Keratinocyte (primary cell): Measurements from ENCODE around the gene CDON. TPM values are rescaled to one million over a fixed set of nuclear protein-coding genes. Genes with fewer than 3 reads are reported as not detected.

Experiments used
- DNase-seq: peaks from one replicate; pipeline ENCODE4 v3.0.0-alpha.2; 2011; ENCODE audit warnings: low read depth, missing footprints, low spot score
- FAIRE-seq: peaks from 2 replicates; lab custom pipeline; 2011; peaks lifted over from hg19 to GRCh38; lab: Jason Lieb, UNC
- H2AFZ ChIP-seq: 2 replicates; pipeline ENCODE4 v1.6.0; 2012; ENCODE audit warnings: low read length, control low read depth, inconsistent platforms; ENCODE audit not compliant: control insufficient read depth
- H3K27ac ChIP-seq: 2 replicates; pipeline ENCODE4 v1.5.1; 2011; ENCODE audit warnings: low read length; ENCODE audit not compliant: control insufficient read depth, insufficient read depth
- H3K27me3 ChIP-seq: 3 replicates; pipeline ENCODE4 v1.6.0; 2011; ENCODE audit warnings: low read length; ENCODE audit not compliant: control insufficient read depth, insufficient read depth; ENCODE audit errors: extremely low read depth
- H3K36me3 ChIP-seq, 2 experiments: 2 replicates in 1 of 2; 3 replicates in 1 of 2; pipeline ENCODE4 v1.5.1; 2011; ENCODE audit warnings: low read length in 2 of 2, mild to moderate bottlenecking in 1 of 2; ENCODE audit not compliant: control insufficient read depth in 2 of 2, insufficient read depth in 2 of 2; ENCODE audit errors: extremely low read depth in 1 of 2
- H3K4me1 ChIP-seq: 3 replicates; pipeline ENCODE4 v1.5.1; 2011; ENCODE audit warnings: low read length; ENCODE audit not compliant: control insufficient read depth, insufficient read depth; ENCODE audit errors: extremely low read depth
- H3K4me2 ChIP-seq: 3 replicates; pipeline ENCODE4 v1.6.0; 2011; ENCODE audit warnings: low read depth, low read length; ENCODE audit not compliant: control insufficient read depth, insufficient read depth; ENCODE audit errors: extremely low read depth
- H3K4me3 ChIP-seq, 3 experiments: fragments of 200-600 bp in 1 of 3; sonication (generic) in 1 of 3; 2 replicates in 2 of 3; 3 replicates in 1 of 3; pipeline ENCODE4 v1.5.1; 2011 to 2016; ENCODE audit warnings: low read length in 3 of 3, mild to moderate bottlenecking in 3 of 3, control low read depth in 2 of 3, inconsistent platforms in 1 of 3, low read depth in 1 of 3, mixed read lengths in 1 of 3, mixed run types in 1 of 3, moderate library complexity in 1 of 3; ENCODE audit not compliant: control insufficient read depth in 2 of 3, insufficient read depth in 2 of 3; ENCODE audit errors: extremely low read depth in 1 of 3
- H3K79me2 ChIP-seq: 2 replicates; pipeline ENCODE4 v1.6.0; 2012; ENCODE audit warnings: low read length; ENCODE audit not compliant: control insufficient read depth, insufficient read depth
- H3K9ac ChIP-seq: 3 replicates; pipeline ENCODE4 v1.6.0; 2011; ENCODE audit warnings: low read length; ENCODE audit not compliant: control insufficient read depth, insufficient read depth; ENCODE audit errors: extremely low read depth
- H3K9me1 ChIP-seq: 3 replicates; pipeline ENCODE4 v1.6.0; 2011; ENCODE audit warnings: low read length; ENCODE audit not compliant: control insufficient read depth, insufficient read depth; ENCODE audit errors: extremely low read depth
- H3K9me3 ChIP-seq: 2 replicates; pipeline ENCODE4 v1.5.1; 2012; ENCODE audit warnings: low read depth, low read length; ENCODE audit not compliant: control insufficient read depth
- H4K20me1 ChIP-seq: 3 replicates; pipeline ENCODE4 v1.6.0; 2011; ENCODE audit warnings: low read length; ENCODE audit not compliant: control insufficient read depth, insufficient read depth; ENCODE audit errors: extremely low read depth
- EZH2 ChIP-seq: IDR thresholded peaks from one replicate; pipeline ENCODE4 v1.6.1; 2012; ENCODE audit warnings: inconsistent platforms, mild to moderate bottlenecking, low read length, moderate library complexity
- dilution Hi-C: fragments of 300-500 bp; cut with MboI; formaldehyde crosslinking; loops from one replicate; pipeline ENCODE4 v1.7.0; 2020; ENCODE audit warnings: low sequenced_read_pairs; ENCODE audit not compliant: extremely low pct_ligation_motif_present
- polyA plus RNA-seq, 5 experiments: library from polyadenylated mRNA; depleted of rRNA in 3 of 5; stranded (reverse) in 3 of 5; stranded (forward) in 1 of 5; unstranded in 1 of 5; fragments of >200 nt; gene quantifications; 1 replicate in 1 of 5; 2 replicates in 3 of 5; 3 replicates in 1 of 5; pipeline versions ENCODE4 v1.2.1 to v1.2.3, GENCODE V29; 2011 to 2012; ENCODE audit warnings: missing spikeins in 2 of 5, low read depth in 1 of 5, low replicate concordance in 1 of 5
- TF ChIP-seq, protein P1 (sequence below), 3 experiments: IDR thresholded peaks in 1 of 3; conservative IDR thresholded peaks in 1 of 3; optimal IDR thresholded peaks in 1 of 3; 2 replicates in 2 of 3; 3 replicates in 1 of 3; pipeline versions ENCODE3 to v1.5.1; 2011; ENCODE audit warnings: low read length in 3 of 3, mild to moderate bottlenecking in 3 of 3, moderate library complexity in 2 of 3, control low read depth in 1 of 3, inconsistent platforms in 1 of 3; ENCODE audit not compliant: insufficient read depth in 2 of 3; ENCODE audit errors: extremely low read depth in 1 of 3

CDON gene
- polyA plus RNA-seq, 1 donor (not counting 4 experiments of a cell fraction or from before 2014, with no cell fraction given) = 1.0 TPM

DNA sequence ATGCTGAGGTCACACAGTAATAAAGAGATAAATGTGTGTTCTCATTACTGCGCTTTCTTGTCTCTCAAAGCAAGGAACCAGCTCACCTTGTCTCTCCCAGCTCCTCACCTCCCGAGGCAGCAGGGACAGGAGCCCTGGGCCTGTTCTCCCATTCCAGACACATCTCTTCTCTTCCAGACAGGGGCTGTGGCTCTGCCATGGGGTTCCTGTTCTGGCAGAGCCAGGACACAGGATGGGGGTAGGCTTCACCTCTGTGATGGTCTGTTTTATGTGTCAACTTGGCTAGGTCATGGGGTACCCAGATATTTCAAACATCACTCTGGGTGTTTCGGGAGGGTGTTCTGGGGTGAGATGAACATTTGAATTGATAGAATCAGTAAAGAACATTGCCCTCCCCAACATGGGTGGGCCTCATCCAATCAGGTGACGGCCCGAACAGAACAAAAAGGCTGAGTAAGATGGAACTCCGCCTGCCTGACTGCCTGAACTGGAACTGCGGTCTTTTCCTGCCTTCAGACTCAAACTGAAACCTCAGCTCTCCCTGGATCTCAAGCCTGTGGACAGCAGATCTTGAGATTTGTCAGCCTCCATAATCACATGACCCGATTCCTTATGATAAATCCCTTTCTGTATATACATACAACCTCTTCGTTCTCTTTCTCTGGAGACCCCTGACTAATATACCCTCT, 118.9 kb downstream of the CDON start:
- Histone ChIP-seq H3K27me3 (no peaks in the 10 kb centered on the region), H4K20me1 (no peaks in the 10 kb centered on the region), H3K9me1 (no peaks in the 10 kb centered on the region), H3K4me1 (no peaks in the 10 kb centered on the region), H3K27ac (no peak overlapping the region), H3K9ac (no peak overlapping the region), H3K4me2 (no peak overlapping the region), H3K9me3 (no peaks in the 10 kb centered on the region), H3K79me2 (no peaks in the 10 kb centered on the region), H2AFZ (no peak overlapping the region), H3K36me3 (no peaks in the 10 kb centered on the region), H3K4me3 (no peak overlapping the region)
- DNase-seq (no peak), FAIRE-seq (no peak)
- dilution Hi-C loops = loop anchor here (25.0 kb wide), 1 partner anchor 268 kb away; the partner anchor contains the start of genes FAM118B and RPUSD4
- TF ChIP-seq, protein P1, sequence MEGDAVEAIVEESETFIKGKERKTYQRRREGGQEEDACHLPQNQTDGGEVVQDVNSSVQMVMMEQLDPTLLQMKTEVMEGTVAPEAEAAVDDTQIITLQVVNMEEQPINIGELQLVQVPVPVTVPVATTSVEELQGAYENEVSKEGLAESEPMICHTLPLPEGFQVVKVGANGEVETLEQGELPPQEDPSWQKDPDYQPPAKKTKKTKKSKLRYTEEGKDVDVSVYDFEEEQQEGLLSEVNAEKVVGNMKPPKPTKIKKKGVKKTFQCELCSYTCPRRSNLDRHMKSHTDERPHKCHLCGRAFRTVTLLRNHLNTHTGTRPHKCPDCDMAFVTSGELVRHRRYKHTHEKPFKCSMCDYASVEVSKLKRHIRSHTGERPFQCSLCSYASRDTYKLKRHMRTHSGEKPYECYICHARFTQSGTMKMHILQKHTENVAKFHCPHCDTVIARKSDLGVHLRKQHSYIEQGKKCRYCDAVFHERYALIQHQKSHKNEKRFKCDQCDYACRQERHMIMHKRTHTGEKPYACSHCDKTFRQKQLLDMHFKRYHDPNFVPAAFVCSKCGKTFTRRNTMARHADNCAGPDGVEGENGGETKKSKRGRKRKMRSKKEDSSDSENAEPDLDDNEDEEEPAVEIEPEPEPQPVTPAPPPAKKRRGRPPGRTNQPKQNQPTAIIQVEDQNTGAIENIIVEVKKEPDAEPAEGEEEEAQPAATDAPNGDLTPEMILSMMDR (optimal IDR thresholded peaks at IDR 0.05 in 1 of 3, IDR thresholded peaks at IDR 0.05 in 1 of 3, conservative IDR thresholded peaks at IDR 0.05 in 1 of 3; ENCODE audit: extremely low read depth in 1 of 3, insufficient read depth in 2 of 3, low read length in 3 of 3) = no peak
- no peak for TF ChIP-seq EZH2

DNA sequence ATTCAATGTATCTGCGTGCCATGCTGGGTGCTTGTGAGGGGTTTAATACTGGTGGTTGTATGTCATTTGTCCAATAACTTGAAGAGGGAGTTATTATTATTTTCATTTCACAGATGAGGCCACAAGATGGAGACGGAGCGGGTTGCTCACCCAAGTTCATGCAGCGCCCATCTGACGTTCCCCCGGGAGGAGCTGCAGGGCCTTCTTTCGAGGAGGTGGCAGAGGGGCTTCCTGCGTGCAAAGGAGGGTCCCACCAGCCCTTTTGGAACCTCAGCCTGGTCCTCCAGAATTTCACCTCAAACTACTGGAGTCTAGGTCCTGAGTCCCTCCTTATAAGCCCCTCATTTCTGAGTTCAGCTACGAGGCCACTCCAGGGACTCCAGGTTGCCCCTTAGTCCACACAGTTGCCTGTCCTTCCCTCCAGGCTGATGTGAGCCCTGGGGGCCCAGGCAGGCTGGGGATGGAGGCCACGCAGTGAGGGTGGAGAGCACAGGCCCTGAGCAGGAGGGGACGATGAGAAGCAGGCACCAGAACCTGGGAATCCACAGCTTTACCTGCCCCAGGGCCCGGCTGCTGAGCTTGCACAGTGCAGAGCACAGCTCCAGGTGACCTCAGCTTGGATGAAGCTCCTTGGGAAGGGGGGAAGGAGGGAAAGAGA, 119.8 kb downstream of the CDON start:
- TF ChIP-seq EZH2 = no peak
- H4K20me1 ChIP-seq = no peaks in the 10 kb centered on the region
- H3K4me3 ChIP-seq = no peak overlapping the region
- dilution Hi-C loops = loop anchor here (25.0 kb wide), 1 partner anchor 269 kb away; the partner anchor contains the start of genes FAM118B and RPUSD4
- DNase-seq (no peak), FAIRE-seq (no peak)
- no peaks in the 10 kb centered on the region for H3K79me2 ChIP-seq
- no peaks in the 10 kb centered on the region for H3K4me1 ChIP-seq
- no peak overlapping the region for H3K4me2 ChIP-seq
- H3K9me1 ChIP-seq = no peaks in the 10 kb centered on the region
- no peak overlapping the region for H2AFZ ChIP-seq
- no peak overlapping the region for H3K27ac ChIP-seq
- no peaks in the 10 kb centered on the region for H3K36me3 ChIP-seq
- H3K9me3 ChIP-seq = no peaks in the 10 kb centered on the region
- H3K27me3 ChIP-seq = no peaks in the 10 kb centered on the region
- no peak overlapping the region for H3K9ac ChIP-seq
